K562 (cell line): Measurements from ENCODE around the gene PFDN4. TPM values are rescaled to one million over a fixed set of nuclear protein-coding genes. Genes with fewer than 3 reads are reported as not detected.

Experiments used
- ATAC-seq: fragments of 200-7000 bp; cut with Tn5 transposase; 3 replicates; pipeline ENCODE4 v1.9.1; 2020; ENCODE audit warnings: moderate library complexity
- BruUV-seq: library from RNA; stranded (reverse); fragments of 400-500 nt; replicated peaks from 2 replicates; lab custom pipeline; 2021; lab: Mats Ljungman, UMichigan
- CTCF ChIA-PET: fragments of 300-600 bp; formaldehyde crosslinking; extraction: SDS; loops from one replicate; lab custom pipeline; 2021; ENCODE audit warnings: low intra/inter-chr PET ratio; lab: Yijun Ruan, JAX
- POLR2A ChIA-PET: fragments of 300-600, 350-650 bp; sonication (Branson Sonifier 250); formaldehyde crosslinking; extraction: SDS; loops from one replicate; lab custom pipeline; 2021; ENCODE audit warnings: antibody characterized with exemption, inconsistent platforms; lab: Yijun Ruan, JAX
- DNase-seq, 4 experiments: peaks; one replicate each; pipeline versions ENCODE4 v3.0.0 to v3.0.0-alpha.2; 2011 to 2018; ENCODE audit warnings: low spot score in 3 of 4, mixed read lengths in 3 of 4; ENCODE audit errors: extremely low read depth in 1 of 4
- FAIRE-seq: peaks from 2 replicates; lab custom pipeline; 2011; peaks lifted over from hg19 to GRCh38; lab: Jason Lieb, UNC
- H2AFZ ChIP-seq: 2 replicates; pipeline ENCODE4 v1.6.0; 2011; ENCODE audit warnings: low read depth, low read length, control low read depth, inconsistent platforms
- H3K27ac ChIP-seq: fragments of 200-600 bp; 3 replicates; pipeline ENCODE4 v1.8.0; 2011; ENCODE audit warnings: low read depth, mild to moderate bottlenecking, control low read depth, inconsistent platforms, low read length, moderate library complexity, mixed read lengths; ENCODE audit errors: extremely low read depth
- H3K27me3 ChIP-seq, 2 experiments: fragments of 300-600 bp in 1 of 2; 2 replicates in 1 of 2; 3 replicates in 1 of 2; pipeline versions ENCODE4 v1.6.0 to v1.8.0; 2011; ENCODE audit warnings: inconsistent platforms in 2 of 2, low read length in 2 of 2, mild to moderate bottlenecking in 1 of 2, mixed read lengths in 1 of 2, moderate library complexity in 1 of 2; ENCODE audit not compliant: control insufficient read depth in 2 of 2, insufficient read depth in 2 of 2
- H3K36me3 ChIP-seq: fragments of 300-600 bp; 3 replicates; pipeline ENCODE4 v1.8.0; 2011; ENCODE audit warnings: mild to moderate bottlenecking, low read length, inconsistent platforms; ENCODE audit not compliant: control insufficient read depth, insufficient read depth
- H3K4me1 ChIP-seq, 2 experiments: fragments of 200-600 bp in 1 of 2; replicated peaks in 1 of 2; 2 replicates in 1 of 2; 3 replicates in 1 of 2; pipeline versions ENCODE4 v1.5.1 to v1.8.0; 2011; ENCODE audit warnings: inconsistent platforms in 2 of 2, low read length in 2 of 2, mild to moderate bottlenecking in 1 of 2, mixed read lengths in 1 of 2, moderate library complexity in 1 of 2; ENCODE audit not compliant: control insufficient read depth in 2 of 2, insufficient read depth in 2 of 2
- H3K4me2 ChIP-seq: 2 replicates; pipeline ENCODE4 v1.6.1; 2011; ENCODE audit warnings: low read length, control low read depth, inconsistent platforms, mixed read lengths; ENCODE audit not compliant: insufficient read depth
- H3K4me3 ChIP-seq: fragments of 200-600 bp; sonication (generic), shearing (Covaris generic); 2 replicates; pipeline ENCODE4 v1.5.1; 2016; ENCODE audit warnings: control low read depth, inconsistent platforms
- H3K79me2 ChIP-seq: fragments of 200-600 bp; 3 replicates; pipeline ENCODE4 v1.8.0; 2011; ENCODE audit warnings: low read length, inconsistent platforms; ENCODE audit not compliant: control insufficient read depth, insufficient read depth
- H3K9ac ChIP-seq, 2 experiments: 2 replicates each; pipeline versions ENCODE4 v1.6.0 to v1.6.1; 2011; ENCODE audit warnings: low read depth in 2 of 2, low read length in 2 of 2, control low read depth in 1 of 2, inconsistent platforms in 1 of 2, mild to moderate bottlenecking in 1 of 2, mixed read lengths in 1 of 2; ENCODE audit not compliant: insufficient read depth in 1 of 2
- H3K9me1 ChIP-seq: one replicate; pipeline ENCODE4 v1.6.0; 2011; ENCODE audit warnings: inconsistent platforms, mild to moderate bottlenecking, low read length, moderate library complexity; ENCODE audit not compliant: control insufficient read depth, insufficient read depth
- H3K9me3 ChIP-seq: replicated peaks from 2 replicates; pipeline ENCODE4 v1.5.1; 2011; ENCODE audit warnings: low read depth, low read length, inconsistent platforms; ENCODE audit not compliant: control insufficient read depth, insufficient read depth
- H4K20me1 ChIP-seq: replicated peaks from 2 replicates; pipeline ENCODE4 v1.6.1; 2011; ENCODE audit warnings: low read length, inconsistent platforms, mixed read lengths; ENCODE audit not compliant: control insufficient read depth, insufficient read depth
- ZNF174 ChIP-seq: fragments of 250-450 bp; sonication (Bioruptor Pico); IDR thresholded peaks from 2 replicates; pipeline ENCODE4 v1.4.0; 2020; ENCODE audit warnings: mild to moderate bottlenecking
- WGBS: fragments of 100-300 bp; shearing (Covaris generic); methylation state at CpG from one replicate; pipeline ENCODE4 v1.1.6; 2016; ENCODE audit warnings: low coverage, mixed read lengths; ENCODE audit not compliant: insufficient coverage; ENCODE audit errors: missing lambda C conversion rate; 5-methylcytosine and 5-hydroxymethylcytosine counted together
- in situ Hi-C: fragments of 300-500 bp; cut with MboI; formaldehyde crosslinking; loops from 4 replicates; pipeline ENCODE4 v1.15.0; 2018; ENCODE audit warnings: inconsistent platforms, mixed read lengths
- intact Hi-C: fragments of 100-400 bp; cut with micrococcal nuclease; formaldehyde crosslinking; loops from 2 replicates; pipeline ENCODE4 v1.14.2; 2022
- polyA plus RNA-seq, 8 experiments: library from polyadenylated mRNA; depleted of rRNA in 4 of 8; stranded (reverse) in 5 of 8; unstranded in 3 of 8; fragments of >200 nt; fragmentation: Nextera tagmentation in 2 of 8; fragmentation: Illumina TruSeq in 1 of 8; extraction: Ambion mirVana in 2 of 8; extraction: Trizol in 1 of 8; gene quantifications; 2 replicates each; pipeline versions ENCODE4 v1.2.1 to v1.2.3, GENCODE V29; 2011 to 2014; ENCODE audit warnings: inconsistent platforms in 1 of 8, missing spikeins in 1 of 8
- total RNA-seq, 7 experiments: library from RNA; depleted of rRNA in 6 of 7; stranded (reverse); fragments of >200 nt in 6 of 7; fragmentation: Illumina TruSeq in 2 of 7; extraction: Trizol in 2 of 7; gene quantifications; 2 replicates each; pipeline versions ENCODE4 v1.2.1 to v1.2.3, GENCODE V29; 2011 to 2021; ENCODE audit warnings: low replicate concordance in 1 of 7
- TF ChIP-seq, protein P1 (sequence below), 3 experiments: fragments of 200-800 bp in 1 of 3; fragments of 250-450 bp in 1 of 3; fragments of 450-650 bp in 1 of 3; sonication (Bioruptor Pico) in 1 of 3; sonication (Bioruptor generic) in 1 of 3; formaldehyde crosslinking in 1 of 3; IDR thresholded peaks; 2 replicates each; pipeline versions ENCODE4 v1.6.1 to v1.8.0; 2016 to 2022; ENCODE audit warnings: mild to moderate bottlenecking in 2 of 3, missing genetic modification characterization in 2 of 3, missing compliant biosample characterization in 1 of 3, moderate library complexity in 1 of 3

The PFDN4 gene
- total and polyA plus RNA-seq, 9 of the 15 experiments (the other 6 are each of a cell fraction or from before 2014, with no cell fraction given), result 60.1 to 214 (median 122) TPM

DNA sequence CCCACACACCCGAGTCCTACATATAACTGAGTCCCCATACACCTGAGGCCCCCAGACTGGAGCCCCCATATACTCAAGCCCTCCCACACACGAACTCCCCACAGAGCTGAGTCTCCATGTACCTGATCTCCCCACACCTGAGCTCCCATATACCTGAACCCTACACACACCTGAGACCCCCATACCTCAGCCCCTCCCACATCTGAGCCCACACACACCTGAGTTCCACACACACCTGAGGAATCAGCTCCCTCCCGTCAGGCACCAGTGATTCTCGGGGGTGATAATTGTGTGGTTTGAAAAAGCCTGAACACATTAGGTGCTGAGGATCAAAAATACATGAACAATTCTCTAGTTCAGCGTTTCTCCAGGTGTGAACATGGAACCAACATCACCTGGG is 15.4 kb downstream of the PFDN4 start:
- Histone ChIP-seq H2AFZ (no peak overlapping the region), H3K27me3 (no peaks in the 10 kb centered on the region), H4K20me1 (no peaks in the 10 kb centered on the region), H3K9me1 (no peaks in the 10 kb centered on the region), H3K4me3 (no peak overlapping the region), H3K9ac (no peak overlapping the region), H3K4me2 (no peak overlapping the region), H3K4me1 (no peaks in the 10 kb centered on the region), H3K9me3 (no peaks in the 10 kb centered on the region), H3K79me2 (no peaks in the 10 kb centered on the region), H3K27ac (no peak overlapping the region), H3K36me3 (peaks cover 7% of the 10 kb centered on the region; the same call in 1 of the 3 replicates)
- no peak for DNase-seq
- TF ChIP-seq, protein P1, sequence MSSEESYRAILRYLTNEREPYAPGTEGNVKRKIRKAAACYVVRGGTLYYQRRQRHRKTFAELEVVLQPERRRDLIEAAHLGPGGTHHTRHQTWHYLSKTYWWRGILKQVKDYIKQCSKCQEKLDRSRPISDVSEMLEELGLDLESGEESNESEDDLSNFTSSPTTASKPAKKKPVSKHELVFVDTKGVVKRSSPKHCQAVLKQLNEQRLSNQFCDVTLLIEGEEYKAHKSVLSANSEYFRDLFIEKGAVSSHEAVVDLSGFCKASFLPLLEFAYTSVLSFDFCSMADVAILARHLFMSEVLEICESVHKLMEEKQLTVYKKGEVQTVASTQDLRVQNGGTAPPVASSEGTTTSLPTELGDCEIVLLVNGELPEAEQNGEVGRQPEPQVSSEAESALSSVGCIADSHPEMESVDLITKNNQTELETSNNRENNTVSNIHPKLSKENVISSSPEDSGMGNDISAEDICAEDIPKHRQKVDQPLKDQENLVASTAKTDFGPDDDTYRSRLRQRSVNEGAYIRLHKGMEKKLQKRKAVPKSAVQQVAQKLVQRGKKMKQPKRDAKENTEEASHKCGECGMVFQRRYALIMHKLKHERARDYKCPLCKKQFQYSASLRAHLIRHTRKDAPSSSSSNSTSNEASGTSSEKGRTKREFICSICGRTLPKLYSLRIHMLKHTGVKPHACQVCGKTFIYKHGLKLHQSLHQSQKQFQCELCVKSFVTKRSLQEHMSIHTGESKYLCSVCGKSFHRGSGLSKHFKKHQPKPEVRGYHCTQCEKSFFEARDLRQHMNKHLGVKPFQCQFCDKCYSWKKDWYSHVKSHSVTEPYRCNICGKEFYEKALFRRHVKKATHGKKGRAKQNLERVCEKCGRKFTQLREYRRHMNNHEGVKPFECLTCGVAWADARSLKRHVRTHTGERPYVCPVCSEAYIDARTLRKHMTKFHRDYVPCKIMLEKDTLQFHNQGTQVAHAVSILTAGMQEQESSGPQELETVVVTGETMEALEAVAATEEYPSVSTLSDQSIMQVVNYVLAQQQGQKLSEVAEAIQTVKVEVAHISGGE (CRISPR knock-in tag; IDR thresholded peaks at IDR 0.05), result peak in 1 of 3 experiments; percentile 72; a peak in 1 of 6 replicates
- no peak for TF ChIP-seq ZNF174 (CRISPR knock-in tag)
- FAIRE-seq, result no peak
- POLR2A ChIA-PET, result interaction anchor here (1.0 to 1.8 kb wide), 3 partner anchors 10 to 13 kb away, joined by 3 to 6 read pairs (median 4); no protein-coding TSS in a partner anchor
- in situ Hi-C loops, result loop anchor here (25.0 kb wide), 1 partner anchor 661 kb away; no protein-coding TSS in a partner anchor
- no TSS peak for BruUV-seq
- CTCF ChIA-PET, result no interaction called here
- intact Hi-C loops, result no loop called here
- ATAC-seq, result no peak
- 6% methylated on average over 5 of the region's 5 CpGs for WGBS
